Colon (tissue), 2 donors: ENCODE results near the gene VTN.

Experiments used
- FAIRE-seq: peaks from 2 replicates; lab custom pipeline; 2012; peaks lifted over from hg19 to GRCh38; lab: Jason Lieb, UNC
- donor health status: control.
- donor health status: control.

VTN gene

DNA sequence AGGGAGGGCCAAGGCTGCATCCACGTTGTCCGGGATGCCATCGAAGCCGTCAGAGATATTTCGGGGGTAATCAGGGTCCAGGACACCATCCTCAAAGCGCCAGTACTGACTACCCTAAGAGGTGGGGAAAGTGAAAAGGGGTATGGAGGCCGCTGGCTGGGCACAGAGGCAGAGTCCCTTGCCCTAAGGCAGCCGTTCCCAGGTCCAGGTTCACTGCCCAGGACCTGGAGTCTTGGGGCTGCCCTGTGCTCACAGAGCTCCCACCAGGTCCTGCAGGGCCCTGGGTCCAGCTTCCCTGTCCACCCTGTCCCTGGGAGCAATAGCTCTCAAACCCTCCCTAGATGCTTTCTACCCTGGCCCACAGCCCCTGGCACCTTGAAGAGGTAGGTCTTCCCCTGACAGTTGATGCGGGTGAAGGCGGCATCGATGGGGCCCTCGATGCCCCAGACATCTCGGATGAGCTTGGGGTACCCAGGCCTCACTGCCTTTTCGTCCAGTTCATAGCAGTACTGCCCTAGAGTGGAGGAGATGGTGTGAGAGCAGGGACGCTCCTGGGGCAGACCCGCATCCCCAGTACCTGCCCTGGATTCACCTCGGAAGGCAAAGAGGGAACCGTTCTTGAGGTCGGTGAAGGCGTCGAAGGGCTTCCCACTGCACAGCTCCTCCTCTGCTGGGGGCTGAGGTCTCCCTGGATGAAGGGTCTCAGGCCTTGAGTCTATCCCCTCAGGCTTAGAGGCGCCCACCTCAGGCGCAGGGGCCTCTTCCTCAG, 1.0 kb downstream of the VTN start:
- no peak for FAIRE-seq

DNA sequence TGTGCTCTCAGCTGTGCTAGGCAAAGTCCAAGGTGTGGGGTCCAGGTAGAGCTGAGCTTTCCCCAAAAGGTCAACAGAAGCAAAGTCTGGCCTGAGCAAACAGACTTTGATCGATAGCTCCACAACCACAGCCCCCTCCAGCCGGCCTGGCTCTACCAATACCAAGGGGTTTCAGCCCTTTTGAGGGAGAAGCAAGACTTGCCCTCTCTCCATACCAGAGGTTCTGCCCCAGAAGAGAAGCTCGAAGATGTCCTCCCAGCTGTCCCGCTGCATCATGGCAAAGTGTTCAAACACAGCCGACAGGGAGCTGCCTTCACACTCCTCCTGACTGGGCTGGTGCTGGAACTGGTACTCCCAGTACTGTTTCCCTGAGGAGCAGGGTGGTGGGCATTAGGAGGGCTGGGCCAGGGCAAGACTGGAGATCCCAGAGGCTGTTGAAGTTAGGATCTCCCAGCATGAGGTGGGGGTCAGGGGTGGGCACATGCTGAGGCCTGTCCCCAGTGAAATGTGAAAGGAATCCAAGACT, 1.7 kb downstream of the VTN start:
- no peak for FAIRE-seq

DNA sequence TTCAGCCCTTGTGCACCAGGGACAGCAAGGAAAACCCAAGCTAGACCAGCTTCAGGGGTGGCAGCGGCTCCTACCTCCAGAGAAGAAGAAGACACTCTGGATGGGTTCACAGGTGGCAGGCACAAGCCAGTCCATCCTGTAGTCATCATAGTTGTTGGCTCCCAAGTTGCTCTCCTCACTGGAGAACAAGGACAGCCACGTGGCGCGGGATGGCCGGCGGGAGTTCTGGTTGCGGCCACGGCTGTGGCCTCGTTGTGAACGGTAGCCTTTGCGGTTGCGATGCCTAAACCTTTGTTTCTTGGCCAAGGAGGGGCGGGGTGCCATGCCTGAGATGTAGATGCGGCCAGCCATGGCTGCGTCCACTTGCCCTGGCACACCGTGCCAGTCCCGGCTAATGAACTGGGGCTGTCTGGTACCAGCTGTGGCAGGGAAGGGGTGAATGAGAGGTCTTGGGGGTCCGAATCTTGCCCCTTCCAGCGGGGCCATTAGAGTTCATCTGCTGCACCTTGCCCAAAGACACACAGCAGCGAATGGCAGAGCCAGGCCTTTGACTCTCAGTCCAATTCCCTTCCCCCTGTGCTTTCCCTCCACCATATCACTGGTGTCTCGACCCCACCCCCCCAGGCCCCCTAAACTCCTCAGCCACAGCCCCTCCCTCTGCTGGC, 2.3 kb downstream of the VTN start:
- FAIRE-seq, result no peak

DNA sequence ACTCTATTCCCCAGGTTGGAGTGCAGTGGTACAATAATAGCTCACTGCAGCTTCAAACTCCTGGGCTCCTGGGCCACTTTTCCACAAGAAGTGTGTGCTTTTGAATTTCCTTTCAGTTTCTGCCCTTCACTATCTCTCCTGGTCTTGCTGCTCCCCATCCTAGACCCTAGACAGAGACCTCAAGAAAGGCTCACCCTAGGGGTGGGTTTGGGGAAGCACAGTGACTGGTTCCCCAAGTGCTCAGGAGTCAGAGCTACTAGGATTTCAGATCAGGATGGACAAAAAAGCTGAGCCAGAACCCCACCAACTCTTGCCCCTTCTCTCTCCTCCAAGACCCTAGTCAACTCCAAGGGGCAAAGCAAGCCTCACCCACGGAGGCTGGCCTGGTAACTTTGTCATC, 3.5 kb downstream of the VTN start:
- no peak for FAIRE-seq

DNA sequence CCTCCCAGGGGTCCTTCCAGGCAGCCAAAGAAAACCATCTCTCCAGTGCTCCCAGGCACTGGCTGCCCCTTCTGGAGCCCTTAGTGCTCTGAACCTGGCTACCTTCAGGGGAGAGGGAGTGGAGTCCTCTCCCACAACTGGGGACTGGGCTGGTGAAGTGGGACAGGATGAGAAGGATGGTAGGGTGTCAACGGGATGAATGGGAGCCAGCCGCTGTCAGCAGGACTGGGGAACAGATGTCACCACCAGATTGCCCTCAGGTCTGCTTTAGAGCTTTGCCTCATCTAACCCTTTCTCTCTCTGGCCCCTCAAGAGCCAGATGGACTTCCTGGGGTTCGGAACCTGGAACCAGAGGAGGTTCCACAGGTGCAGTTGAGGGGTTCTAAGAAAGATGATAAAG, 4.6 kb downstream of the VTN start:
- FAIRE-seq, result no peak

DNA sequence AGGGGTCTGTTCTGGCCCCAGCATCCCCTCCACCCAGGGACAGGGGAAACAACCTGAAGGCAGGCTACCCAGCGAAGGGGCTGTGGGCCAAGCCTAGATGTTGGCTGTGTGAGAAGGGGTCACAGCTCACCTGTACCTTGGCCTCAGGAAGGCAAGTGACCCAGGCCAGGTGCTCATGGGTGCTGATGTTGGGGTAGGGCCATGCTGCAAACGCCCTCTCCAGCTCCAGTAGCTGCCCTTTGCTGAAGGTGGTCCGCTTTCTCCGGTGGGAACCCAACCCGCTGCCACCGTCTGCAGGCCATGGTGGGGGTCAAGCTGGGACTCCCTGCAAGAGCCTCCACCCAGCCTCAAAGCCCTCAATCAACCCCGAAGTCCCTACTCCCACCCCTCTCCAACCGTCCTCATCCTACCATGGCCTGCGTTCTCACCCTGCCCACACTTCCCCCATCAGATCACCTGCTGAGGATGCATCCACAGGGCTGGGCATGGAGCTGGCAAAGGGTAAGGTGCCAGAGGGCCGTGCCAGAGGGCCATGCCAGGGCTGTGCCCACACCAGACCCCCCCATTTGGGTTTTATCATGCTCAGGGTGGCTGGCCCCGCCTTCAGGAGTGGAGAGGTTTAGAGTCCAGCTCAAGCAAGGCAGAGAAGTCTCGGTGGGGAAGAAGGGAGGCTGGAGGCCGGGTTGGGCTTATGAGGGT, 5.3 kb downstream of the VTN start, which contains the start of gene SEBOX:
Gene SEBOX (minus strand): TSS at position 535 of the 699 bp plus-strand sequence. CDS start 48 bp downstream, at position 487.
- FAIRE-seq, result no peak

DNA sequence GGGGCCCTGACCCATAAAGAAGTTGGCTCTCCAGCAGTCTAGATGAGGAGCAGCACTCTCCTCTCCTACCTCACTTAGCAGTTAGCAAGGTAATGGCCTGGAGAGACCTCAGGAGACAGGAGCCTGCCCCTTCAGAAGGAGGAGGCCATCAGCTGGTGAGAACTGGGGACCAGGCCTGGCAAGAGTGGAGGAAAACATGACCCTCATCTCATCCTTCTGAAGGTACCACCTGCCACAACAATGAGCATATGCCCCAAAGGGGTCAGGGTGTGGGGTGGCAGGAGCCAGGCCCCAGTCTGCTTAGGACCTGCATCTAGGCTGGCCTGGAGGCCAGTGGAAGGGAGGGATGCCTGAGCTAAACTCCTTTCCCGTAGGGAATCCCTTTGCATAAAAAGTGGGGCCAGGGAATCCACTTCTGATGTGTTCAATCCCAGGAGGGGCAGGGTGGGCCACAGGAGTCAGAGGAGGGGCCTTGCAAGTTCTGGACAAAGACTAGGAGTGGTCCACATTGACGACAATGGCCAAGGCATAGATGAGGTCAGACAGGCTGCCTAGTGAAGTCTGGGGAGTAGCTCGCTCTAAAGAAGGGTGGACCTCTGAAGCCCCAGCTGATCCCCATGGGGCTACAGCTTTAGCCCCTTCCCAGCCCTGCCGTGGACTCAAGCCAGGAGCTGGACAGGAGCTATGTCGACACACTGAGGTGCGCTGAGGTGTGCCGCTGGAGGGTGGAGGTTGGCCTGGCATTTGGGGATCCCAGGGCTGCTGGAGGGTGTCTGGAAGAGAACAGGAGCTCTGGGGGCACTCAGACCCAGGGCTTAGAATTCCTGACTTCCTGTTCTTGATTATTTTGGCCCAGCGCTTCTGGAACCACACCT, 6.1 kb downstream of the VTN start:
- no peak for FAIRE-seq

DNA sequence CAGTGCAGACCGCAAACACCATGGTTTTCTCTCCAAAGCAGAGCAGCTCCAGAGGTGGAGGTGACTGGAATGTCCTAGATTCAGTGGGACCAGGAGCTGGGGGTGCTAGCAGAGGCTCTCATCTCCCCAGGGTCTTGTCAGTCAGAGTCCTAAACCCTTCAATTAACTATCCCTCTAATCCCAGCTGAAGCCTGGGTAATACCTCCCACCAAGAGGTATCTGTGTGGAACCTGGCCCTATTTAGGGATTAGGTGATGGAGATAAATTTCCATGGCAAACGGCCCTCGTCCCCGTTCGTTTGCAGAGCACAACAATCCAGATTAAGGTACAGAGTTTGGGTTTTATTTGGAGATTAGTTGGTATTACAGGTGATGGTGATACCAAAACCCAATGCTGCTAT, 6.9 kb downstream of the VTN start:
- FAIRE-seq, result no peak

DNA sequence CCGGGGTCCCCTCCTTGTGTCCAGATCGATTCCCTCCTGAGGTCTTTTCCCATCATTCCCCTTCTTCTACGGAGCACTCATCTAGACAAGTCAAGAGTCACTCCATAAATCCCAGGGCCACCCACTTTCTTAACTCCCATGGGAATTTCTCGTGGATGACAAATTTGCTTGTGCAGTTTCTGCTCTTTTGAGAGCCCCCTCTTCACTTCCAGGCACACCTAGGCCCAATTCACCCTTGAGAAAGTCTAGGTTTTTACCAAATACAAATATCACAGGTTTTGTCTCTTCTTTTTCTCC, 12.3 kb downstream of the VTN start:
- FAIRE-seq, result no peak

DNA sequence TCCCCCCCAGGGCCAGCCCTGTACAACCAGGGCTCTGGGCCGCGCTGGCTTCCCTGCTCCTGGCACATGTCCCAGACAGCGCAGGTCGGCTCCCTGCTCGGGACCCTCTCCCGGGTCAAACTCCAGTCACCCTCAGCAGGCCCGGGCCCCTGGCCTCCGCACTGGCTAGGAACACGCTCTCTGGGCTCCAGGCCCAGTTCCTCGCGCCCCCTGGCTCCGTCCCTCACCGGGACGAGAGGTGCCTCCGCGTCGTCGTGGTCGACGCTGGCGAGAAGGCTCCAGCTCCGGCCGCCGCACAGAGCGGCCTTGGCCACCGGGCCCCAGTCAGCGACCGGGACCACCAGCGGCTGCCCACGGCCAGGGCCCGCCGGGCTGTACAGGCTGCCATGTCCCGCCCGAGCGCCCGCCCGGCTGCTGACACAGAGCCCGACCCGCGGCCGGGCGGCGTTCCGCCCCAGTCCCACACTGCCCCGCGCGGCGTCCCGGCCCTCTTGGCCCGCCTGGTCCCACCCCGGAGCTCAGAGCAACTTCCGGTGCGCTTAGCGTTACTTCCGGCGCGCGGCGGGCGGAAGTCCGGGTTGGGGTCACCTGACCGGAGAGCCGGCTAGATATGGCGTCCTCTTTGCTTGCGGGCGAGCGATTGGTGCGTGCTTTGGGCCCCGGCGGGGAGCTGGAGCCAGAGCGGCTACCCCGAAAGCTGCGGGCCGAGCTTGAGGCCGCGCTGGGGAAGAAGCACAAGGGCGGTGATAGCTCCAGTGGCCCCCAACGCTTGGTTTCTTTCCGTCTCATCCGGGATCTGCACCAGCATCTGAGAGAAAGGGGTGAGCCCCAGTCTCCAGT, 12.8 kb downstream of the VTN start, which contains the start of gene POLDIP2:
Gene POLDIP2 (minus strand): TSS at position 467 of the 840 bp plus-strand sequence. CDS start 79 bp downstream, at position 388.
- FAIRE-seq, result no peak

DNA sequence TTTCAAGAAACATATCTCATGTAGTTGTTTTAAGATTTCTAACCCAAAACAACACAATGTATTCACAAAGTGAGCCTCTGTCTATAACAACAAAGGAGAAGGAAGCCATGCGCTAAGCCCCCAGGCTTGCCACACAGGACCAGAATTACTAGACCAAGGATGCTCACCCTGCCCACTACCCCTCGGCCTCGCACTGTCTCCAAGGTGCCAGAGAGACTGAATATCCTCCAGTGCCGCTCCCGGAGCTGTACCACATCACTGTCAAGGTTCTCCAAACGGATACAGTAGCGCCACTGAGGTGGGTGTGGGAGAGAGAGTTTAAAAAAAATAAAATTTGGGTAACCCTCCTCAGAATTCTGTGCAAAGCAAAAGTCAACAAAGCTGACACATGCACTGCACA, 19.8 kb downstream of the VTN start:
- FAIRE-seq, result no peak

DNA sequence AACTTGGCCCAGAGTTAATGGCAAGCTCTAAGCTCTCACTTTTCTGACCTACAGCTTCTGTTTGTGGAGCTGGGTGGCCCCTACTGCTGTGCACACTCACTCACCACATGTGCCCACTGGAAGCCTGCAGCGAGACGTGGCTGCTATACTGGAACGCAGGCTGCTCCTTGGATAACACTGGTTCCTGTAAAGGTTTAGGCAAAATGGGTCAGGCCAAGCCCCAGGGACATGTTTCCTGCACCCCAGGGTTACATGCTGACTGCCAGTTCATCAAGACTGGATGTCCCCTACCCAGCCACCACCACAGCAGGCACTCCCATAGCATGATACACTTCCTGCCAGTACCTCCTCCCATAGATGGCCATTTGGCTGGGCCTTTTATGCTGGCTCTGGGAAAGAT, 21.1 kb downstream of the VTN start:
- FAIRE-seq, result no peak

DNA sequence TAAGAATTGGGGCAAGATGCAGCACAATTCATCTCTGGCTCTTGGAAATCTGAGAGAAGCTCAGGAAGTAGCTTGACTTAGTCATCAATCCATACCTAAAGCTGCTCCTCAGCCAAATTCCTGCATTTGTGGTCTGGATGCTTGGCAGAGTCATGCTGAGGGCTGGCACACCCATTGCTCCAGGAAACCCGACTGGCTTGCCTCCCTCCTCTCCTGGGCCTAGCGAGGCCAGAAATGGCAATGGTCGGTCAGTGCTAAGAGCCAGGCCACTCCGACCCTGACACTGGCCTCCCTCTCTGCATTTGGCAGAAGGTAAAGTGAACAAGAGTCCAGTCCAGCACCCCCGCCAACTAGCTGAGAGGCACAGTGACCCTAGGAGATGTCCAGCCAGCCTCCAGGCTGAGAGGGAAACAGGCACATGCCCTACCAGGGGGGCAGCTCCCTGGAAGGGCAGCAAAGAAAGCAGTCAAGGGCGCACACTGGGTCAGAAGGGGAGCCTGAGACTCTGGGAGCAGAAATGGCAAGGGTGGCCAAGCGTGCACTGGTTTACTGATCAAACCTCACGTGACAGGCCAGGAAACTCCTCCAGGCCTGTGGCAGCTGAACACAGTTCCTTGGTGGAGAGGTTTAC, 22.7 kb downstream of the VTN start:
- FAIRE-seq, result no peak

DNA sequence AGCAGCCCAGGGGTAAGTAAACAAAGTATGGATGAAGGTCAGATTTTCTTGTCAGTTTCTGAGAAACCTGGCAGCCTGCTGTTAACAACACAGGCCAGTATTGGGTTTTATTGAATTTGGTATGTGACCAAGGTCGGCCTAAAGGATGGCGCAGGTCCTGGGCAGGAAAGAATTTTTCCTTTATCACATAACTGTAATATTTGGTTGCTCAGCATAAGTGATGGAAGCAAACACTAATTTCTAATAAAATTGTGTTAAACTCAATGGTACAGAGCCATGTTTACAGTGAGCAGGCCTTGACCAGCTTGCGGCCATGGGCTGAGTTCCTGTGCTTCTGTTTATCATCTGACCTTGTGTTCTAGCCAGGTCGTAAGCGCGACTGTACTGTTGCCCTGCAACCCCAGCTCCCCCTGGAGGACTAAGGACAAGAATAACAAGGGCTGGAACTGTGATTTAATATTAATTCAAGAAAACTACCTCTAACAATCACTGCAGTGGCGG, 23.3 kb downstream of the VTN start:
- no peak for FAIRE-seq

DNA sequence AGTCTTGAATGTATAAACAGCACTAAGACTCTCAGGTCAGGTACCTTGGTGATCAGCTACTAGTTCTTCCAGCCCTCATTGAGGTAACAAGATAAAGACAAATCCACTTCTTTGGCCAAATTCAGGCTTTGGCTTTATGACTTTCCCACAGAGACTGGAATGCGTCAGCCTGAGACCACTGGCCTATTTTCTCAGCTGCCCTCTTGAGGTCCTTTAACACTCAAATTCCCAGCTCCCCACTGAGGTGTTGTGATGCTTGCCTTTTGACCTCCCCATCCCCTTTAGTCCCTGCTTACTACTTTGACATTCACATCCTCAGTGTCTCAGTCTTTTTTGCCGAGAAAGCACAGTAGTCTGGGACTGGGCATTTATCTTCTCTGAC, 23.9 kb downstream of the VTN start:
- no peak for FAIRE-seq

DNA sequence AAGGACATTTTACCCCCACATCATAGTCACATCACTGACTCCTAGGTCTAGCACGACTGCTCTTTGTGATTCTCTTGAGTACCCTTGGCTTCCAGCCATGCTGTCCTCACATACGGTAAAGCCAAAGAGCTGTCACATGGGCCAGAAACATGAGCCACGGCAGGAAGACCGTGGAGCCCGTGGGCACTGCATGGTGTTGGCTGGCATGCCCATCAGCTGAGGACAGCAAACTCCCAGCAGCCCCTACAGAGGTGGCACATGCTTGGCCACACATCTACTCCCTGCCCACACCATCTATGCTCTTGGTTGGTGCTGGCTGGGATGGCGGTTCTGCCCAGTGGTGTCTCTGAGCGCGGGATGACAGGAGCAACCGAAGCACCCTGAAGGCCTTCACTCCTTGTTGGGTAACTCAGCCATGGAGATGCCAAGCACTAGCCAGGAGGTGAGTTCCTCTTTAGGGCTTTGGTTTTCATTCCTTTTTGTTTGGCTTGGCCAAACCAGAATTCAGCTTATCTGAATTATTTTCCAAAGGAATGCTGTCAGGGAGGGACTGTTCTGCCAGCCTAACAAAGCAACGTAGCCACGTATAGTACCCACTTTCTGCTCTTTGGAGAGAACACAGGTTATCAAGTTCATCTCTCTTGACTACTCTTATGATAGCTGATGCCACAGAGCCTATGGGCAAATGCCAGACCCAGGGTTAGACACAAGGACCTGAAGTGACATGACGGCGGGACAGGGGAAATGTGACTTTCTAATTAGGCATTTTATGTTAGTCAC, 24.5 kb downstream of the VTN start:
- FAIRE-seq, result no peak

DNA sequence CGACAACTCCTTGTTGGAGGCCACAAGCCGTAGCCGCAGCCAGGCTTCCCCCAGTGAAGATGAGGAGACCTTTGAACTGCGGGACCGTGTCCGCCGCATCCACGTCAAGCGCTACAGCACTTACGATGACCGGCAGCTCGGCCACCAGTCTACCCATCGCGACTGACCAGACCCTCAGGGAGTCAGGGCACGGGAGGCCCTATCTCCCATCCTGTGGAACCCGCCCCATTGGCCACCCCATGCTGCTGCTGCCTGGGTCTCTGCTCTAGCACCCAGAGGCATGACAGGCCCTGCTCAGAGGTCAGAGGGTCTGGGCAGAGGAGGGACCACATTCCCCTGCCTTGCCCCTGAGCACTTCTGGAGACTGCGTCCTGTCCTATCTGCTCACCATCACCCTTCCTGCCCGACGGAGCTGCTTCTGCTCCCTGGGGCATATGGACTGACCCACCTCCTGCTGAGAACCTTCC, 25.6 kb downstream of the VTN start:
- FAIRE-seq, result no peak

DNA sequence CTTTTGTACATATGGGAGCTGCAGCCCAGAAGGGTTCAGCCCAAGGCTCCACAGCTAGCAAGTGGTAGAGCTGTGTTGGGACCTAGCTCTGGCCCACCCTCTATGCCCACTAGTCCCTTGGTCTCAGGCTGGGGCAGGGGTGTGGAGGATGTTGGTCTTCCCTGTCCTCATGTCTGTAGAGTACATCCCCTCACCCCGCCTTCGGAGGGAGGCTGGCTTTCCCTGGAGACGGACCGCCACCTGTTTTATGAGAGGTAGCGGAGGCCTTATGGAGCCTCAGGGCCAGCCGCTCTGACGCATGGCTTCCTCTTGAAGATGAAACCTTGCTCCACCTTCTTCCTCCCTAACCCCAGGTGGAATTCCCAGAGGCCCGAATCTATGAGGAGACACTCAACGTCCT, 26.1 kb downstream of the VTN start:
- no peak for FAIRE-seq

DNA sequence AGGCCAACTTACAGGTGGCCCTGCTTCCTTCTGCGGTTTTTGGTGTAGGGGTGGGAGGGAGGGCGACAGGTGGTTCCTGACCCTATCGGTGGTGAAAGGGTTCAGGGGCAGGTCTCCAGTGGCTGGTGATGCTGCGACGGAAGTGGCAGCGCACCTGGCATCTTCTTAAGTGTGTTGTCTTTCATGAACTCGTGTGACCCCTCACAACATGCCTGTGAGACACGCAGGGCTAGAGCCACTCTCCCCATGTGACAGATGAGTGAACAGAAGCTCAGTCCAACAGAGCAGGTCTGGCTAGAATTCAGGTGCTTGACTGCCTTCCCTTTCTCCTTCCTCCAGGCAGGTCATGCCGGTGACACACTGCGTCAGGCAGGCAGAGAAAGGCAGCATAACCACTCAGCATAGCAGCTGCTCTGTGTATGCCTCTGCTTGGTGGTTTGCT, 26.6 kb downstream of the VTN start:
- FAIRE-seq, result no peak
